IMR-90 (cell line): ENCODE results near the gene EHF. TPM values are rescaled to one million over a fixed set of nuclear protein-coding genes. Genes with fewer than 3 reads are reported as not detected.
A peak's percentile ranks its signal among the peaks of the same experiment; 100 is the strongest.

ENCODE experiments used
- ATAC-seq: fragments of 200-7000 bp; cut with Tn5 transposase; 2 replicates; pipeline ENCODE4 v1.9.1; 2020; ENCODE audit warnings: low read depth, mild to moderate bottlenecking, moderate library complexity
- BruUV-seq: library from RNA; stranded (reverse); fragments of 400-500 nt; replicated peaks from 2 replicates; lab custom pipeline; 2021; lab: Mats Ljungman, UMichigan
- CTCF ChIA-PET: fragments of 300-600 bp; formaldehyde crosslinking; extraction: SDS; loops from one replicate; lab custom pipeline; 2021; ENCODE audit warnings: antibody characterized with exemption; lab: Yijun Ruan, JAX
- POLR2A ChIA-PET: fragments of 300-600 bp; sonication (Branson Sonifier 250); formaldehyde crosslinking; loops from one replicate; lab custom pipeline; 2022; ENCODE audit warnings: antibody characterized with exemption; ENCODE audit not compliant: unreplicated experiment; lab: Charles Lee
- DNase-seq: peaks from one replicate; pipeline ENCODE4 v3.0.0; 2013
- H2AFZ ChIP-seq: replicated peaks from 2 replicates; pipeline ENCODE3; 2013; ENCODE audit warnings: low read length, mild to moderate bottlenecking; ENCODE audit not compliant: poor library complexity
- H2AK5ac ChIP-seq: 2 replicates; pipeline ENCODE4 v1.6.1; 2013; ENCODE audit warnings: low read depth, low read length, inconsistent platforms
- H2AK9ac ChIP-seq: replicated peaks from 2 replicates; pipeline ENCODE3; 2013; ENCODE audit warnings: mild to moderate bottlenecking, low read depth, low read length, moderate library complexity; ENCODE audit not compliant: poor library complexity
- H2BK120ac ChIP-seq: 2 replicates; pipeline ENCODE4 v1.6.1; 2013; ENCODE audit warnings: low read depth, low read length, inconsistent platforms
- H2BK15ac ChIP-seq: 3 replicates; pipeline ENCODE4 v1.6.1; 2013; ENCODE audit warnings: low read depth, low read length, inconsistent platforms
- H2BK20ac ChIP-seq: 2 replicates; pipeline ENCODE4 v1.6.1; 2013; ENCODE audit warnings: low read depth, mild to moderate bottlenecking, inconsistent platforms, low read length, moderate library complexity
- H2BK5ac ChIP-seq: 2 replicates; pipeline ENCODE4 v1.6.1; 2013; ENCODE audit warnings: mild to moderate bottlenecking, low read depth, low read length, inconsistent platforms; ENCODE audit not compliant: poor library complexity, severe bottlenecking
- H3K14ac ChIP-seq: replicated peaks from 2 replicates; pipeline ENCODE4 v1.6.1; 2013; ENCODE audit warnings: low read depth, low read length, inconsistent platforms
- H3K18ac ChIP-seq: 2 replicates; pipeline ENCODE4 v1.6.1; 2013; ENCODE audit warnings: low read depth, low read length, control low read depth
- H3K23ac ChIP-seq: 2 replicates; pipeline ENCODE4 v1.6.1; 2013; ENCODE audit warnings: low read depth, low read length, inconsistent platforms
- H3K27ac ChIP-seq: 2 replicates; pipeline ENCODE4 v1.5.1; 2013; ENCODE audit warnings: mild to moderate bottlenecking, control low read depth, low read length; ENCODE audit not compliant: insufficient read depth
- H3K27me3 ChIP-seq: 2 replicates; pipeline ENCODE4 v1.6.1; 2013; ENCODE audit warnings: low read length; ENCODE audit not compliant: control insufficient read depth, insufficient read depth
- H3K36me3 ChIP-seq: 2 replicates; pipeline ENCODE4 v1.6.1; 2013; ENCODE audit warnings: low read length, mixed read lengths; ENCODE audit not compliant: control insufficient read depth, insufficient read depth
- H3K4ac ChIP-seq: 2 replicates; pipeline ENCODE4 v1.6.1; 2013; ENCODE audit warnings: low read depth, low read length, inconsistent platforms
- H3K4me1 ChIP-seq: 2 replicates; pipeline ENCODE4 v1.6.1; 2013; ENCODE audit warnings: low read length, mixed read lengths; ENCODE audit not compliant: control insufficient read depth, insufficient read depth
- H3K4me2 ChIP-seq: 2 replicates; pipeline ENCODE4 v1.6.1; 2013; ENCODE audit warnings: low read depth, mild to moderate bottlenecking, control low read depth, low read length, moderate library complexity
- H3K4me3 ChIP-seq: 2 replicates; pipeline ENCODE4 v1.5.1; 2013; ENCODE audit warnings: low read depth, mild to moderate bottlenecking, control low read depth, low read length, moderate library complexity; ENCODE audit not compliant: insufficient read depth
- H3K56ac ChIP-seq: 2 replicates; pipeline ENCODE4 v1.6.1; 2013; ENCODE audit warnings: low read length, inconsistent platforms; ENCODE audit not compliant: insufficient read depth; ENCODE audit errors: extremely low read depth
- H3K79me1 ChIP-seq, 2 experiments: 2 replicates each; pipeline ENCODE4 v1.6.1; 2013; ENCODE audit warnings: low read length in 2 of 2, inconsistent platforms in 1 of 2, low read depth in 1 of 2
- H3K9ac ChIP-seq: 2 replicates; pipeline ENCODE4 v1.6.1; 2013; ENCODE audit warnings: low read depth, low read length, control low read depth
- H3K9me1 ChIP-seq: 2 replicates; pipeline ENCODE4 v1.6.1; 2013; ENCODE audit warnings: low read length, inconsistent platforms; ENCODE audit not compliant: insufficient read depth
- H3K9me3 ChIP-seq: 2 replicates; pipeline ENCODE4 v1.6.1; 2013; ENCODE audit warnings: low read length; ENCODE audit not compliant: control insufficient read depth, insufficient read depth
- H4K20me1 ChIP-seq: 2 replicates; pipeline ENCODE4 v1.6.1; 2013; ENCODE audit warnings: low read length, inconsistent platforms; ENCODE audit not compliant: insufficient read depth
- H4K5ac ChIP-seq: 2 replicates; pipeline ENCODE4 v1.6.1; 2013; ENCODE audit warnings: mild to moderate bottlenecking, low read depth, low read length, control low read depth
- H4K8ac ChIP-seq, 2 experiments: 2 replicates each; pipeline ENCODE4 v1.6.1; 2013; ENCODE audit warnings: low read depth in 2 of 2, low read length in 2 of 2, control low read depth in 1 of 2, inconsistent platforms in 1 of 2
- H4K91ac ChIP-seq: 2 replicates; pipeline ENCODE4 v1.6.1; 2013; ENCODE audit warnings: low read depth, low read length, inconsistent platforms; ENCODE audit not compliant: insufficient read depth
- RAD21 ChIP-seq: IDR thresholded peaks from 2 replicates; pipeline ENCODE4 v1.6.1; 2012; ENCODE audit warnings: low read length, improper control_type of control experiment
- RCOR1 ChIP-seq: IDR thresholded peaks from 2 replicates; pipeline ENCODE4 v1.6.1; 2012; ENCODE audit warnings: mild to moderate bottlenecking, low read length, improper control_type of control experiment; ENCODE audit not compliant: insufficient replicate concordance
- SMC3 ChIP-seq: fragments of 150-350 bp; IDR thresholded peaks from 2 replicates; pipeline ENCODE4 v1.6.1; 2016; ENCODE audit warnings: low read depth, mild to moderate bottlenecking, antibody characterized with exemption, low read length, moderate library complexity
- WGBS, 2 experiments: methylation state at CpG; one replicate each; pipeline versions ENCODE4 v1.1.5 to v1.1.7; 2013; ENCODE audit warnings: missing lambda C conversion rate in 2 of 2; ENCODE audit not compliant: insufficient read length in 1 of 2; ENCODE audit errors: extremely low coverage in 2 of 2; 5-methylcytosine and 5-hydroxymethylcytosine counted together
- dilution Hi-C: fragments of 300-500 bp; cut with HindIII; formaldehyde crosslinking; loops from one replicate; pipeline ENCODE4 v1.14.3; 2018; ENCODE audit warnings: low sequenced_read_pairs; ENCODE audit not compliant: unreplicated experiment
- in situ Hi-C: fragments of 300-500 bp; cut with MboI; formaldehyde crosslinking; loops from 3 replicates; pipeline ENCODE4 v1.14.3; 2019; ENCODE audit warnings: low sequenced_read_pairs, inconsistent platforms, mixed read lengths
- intact Hi-C: fragments of 100-400 bp; cut with micrococcal nuclease; formaldehyde crosslinking; loops from 2 replicates; pipeline ENCODE4 v1.10.0; 2022
- polyA plus RNA-seq, 3 experiments: library from polyadenylated mRNA; depleted of rRNA; stranded (reverse); fragments of >200 nt; gene quantifications; 2 replicates each; pipeline ENCODE4 v1.2.3, GENCODE V29; 2012; ENCODE audit warnings: low replicate concordance in 1 of 3
- total RNA-seq: library from RNA; depleted of rRNA; stranded (reverse); fragments of >200 nt; gene quantifications from 2 replicates; pipeline ENCODE4 v1.2.3, GENCODE V29; 2012
- TF ChIP-seq, protein P1 (sequence below): fragments of 150-350 bp; IDR thresholded peaks from 2 replicates; pipeline ENCODE4 v1.6.1; 2016; ENCODE audit warnings: low read depth, mild to moderate bottlenecking, low read length, moderate library complexity, borderline replicate concordance
- TF ChIP-seq, protein P2 (sequence below): conservative IDR thresholded peaks from 2 replicates; pipeline ENCODE4 v1.5.1; 2012; ENCODE audit warnings: mild to moderate bottlenecking, low read depth, low read length, improper control_type of control experiment

Gene EHF
- total and polyA plus RNA-seq, 2 of the 4 experiments (the other 2 are of a cell fraction), result under 0.01 TPM; not detected in 1

DNA sequence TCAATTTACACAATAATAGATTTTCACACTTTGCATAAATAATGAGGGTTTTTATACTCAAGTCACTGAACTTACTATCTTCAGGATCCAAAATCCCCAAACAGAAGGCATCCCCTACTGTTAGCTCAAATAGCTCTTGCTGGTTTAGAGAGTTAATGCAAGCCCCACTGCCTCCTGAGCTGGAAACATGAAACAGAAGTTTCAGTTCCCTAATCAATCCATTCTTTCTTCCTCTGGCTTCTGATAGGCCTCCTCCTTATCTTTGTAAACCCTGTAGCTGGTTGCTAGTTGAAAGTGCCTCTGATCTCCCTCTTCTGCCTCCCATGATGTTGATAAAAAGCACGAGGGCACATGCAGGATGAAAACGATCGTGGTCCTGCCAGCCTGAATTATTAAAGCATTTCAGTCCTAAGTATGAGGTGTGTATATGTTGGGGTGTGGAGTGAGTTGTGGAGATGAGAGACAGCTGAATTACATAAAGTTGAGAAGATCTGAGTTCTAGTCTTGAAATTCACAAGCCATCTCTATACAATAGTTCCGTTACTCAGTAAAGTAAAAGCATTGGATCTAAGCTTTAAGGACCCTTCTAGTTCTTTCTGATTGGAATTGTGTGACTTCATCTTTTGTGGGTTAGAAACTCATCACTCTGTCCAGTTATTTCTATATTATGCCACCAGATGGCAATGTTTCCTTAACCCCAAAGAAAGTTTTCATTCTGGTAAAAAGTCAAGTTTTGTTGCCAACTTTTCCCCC lies 35.0 kb upstream of the EHF start:
- TF ChIP-seq, protein P1, sequence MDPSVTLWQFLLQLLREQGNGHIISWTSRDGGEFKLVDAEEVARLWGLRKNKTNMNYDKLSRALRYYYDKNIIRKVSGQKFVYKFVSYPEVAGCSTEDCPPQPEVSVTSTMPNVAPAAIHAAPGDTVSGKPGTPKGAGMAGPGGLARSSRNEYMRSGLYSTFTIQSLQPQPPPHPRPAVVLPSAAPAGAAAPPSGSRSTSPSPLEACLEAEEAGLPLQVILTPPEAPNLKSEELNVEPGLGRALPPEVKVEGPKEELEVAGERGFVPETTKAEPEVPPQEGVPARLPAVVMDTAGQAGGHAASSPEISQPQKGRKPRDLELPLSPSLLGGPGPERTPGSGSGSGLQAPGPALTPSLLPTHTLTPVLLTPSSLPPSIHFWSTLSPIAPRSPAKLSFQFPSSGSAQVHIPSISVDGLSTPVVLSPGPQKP, result no peak
- TF ChIP-seq, protein P2, sequence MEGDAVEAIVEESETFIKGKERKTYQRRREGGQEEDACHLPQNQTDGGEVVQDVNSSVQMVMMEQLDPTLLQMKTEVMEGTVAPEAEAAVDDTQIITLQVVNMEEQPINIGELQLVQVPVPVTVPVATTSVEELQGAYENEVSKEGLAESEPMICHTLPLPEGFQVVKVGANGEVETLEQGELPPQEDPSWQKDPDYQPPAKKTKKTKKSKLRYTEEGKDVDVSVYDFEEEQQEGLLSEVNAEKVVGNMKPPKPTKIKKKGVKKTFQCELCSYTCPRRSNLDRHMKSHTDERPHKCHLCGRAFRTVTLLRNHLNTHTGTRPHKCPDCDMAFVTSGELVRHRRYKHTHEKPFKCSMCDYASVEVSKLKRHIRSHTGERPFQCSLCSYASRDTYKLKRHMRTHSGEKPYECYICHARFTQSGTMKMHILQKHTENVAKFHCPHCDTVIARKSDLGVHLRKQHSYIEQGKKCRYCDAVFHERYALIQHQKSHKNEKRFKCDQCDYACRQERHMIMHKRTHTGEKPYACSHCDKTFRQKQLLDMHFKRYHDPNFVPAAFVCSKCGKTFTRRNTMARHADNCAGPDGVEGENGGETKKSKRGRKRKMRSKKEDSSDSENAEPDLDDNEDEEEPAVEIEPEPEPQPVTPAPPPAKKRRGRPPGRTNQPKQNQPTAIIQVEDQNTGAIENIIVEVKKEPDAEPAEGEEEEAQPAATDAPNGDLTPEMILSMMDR, result peak; percentile 79
- peak; percentile 91 for TF ChIP-seq RAD21
- peak; percentile 95 for TF ChIP-seq SMC3
- TF ChIP-seq RCOR1, result no peak
- Histone ChIP-seq H2BK20ac (peak overlapping the region; percentile 92; the same call in 1 of the 2 replicates), H4K20me1 (no peaks in the 10 kb centered on the region), H2AFZ (peak overlapping the region; percentile 76), H3K79me1 (no peaks in the 10 kb centered on the region), H3K18ac (peak overlapping the region; percentile 71; the same call in 1 of the 2 replicates), H2BK5ac (peak overlapping the region; percentile 22), H3K14ac (peak overlapping the region; percentile 86), H3K9me3 (no peaks in the 10 kb centered on the region), H3K4ac (peak overlapping the region; percentile 81), H3K9me1 (no peaks in the 10 kb centered on the region), H3K4me3 (no peak overlapping the region), H3K4me2 (peak overlapping the region; percentile 78), H3K36me3 (no peaks in the 10 kb centered on the region), H3K23ac (peak overlapping the region; percentile 30; the same call in 1 of the 2 replicates), H2AK5ac (no peak overlapping the region), H3K27ac (no peak overlapping the region), H3K9ac (peak overlapping the region; percentile 50), H4K5ac (peak overlapping the region; percentile 89), H2AK9ac (no peak overlapping the region), H3K56ac (no peak overlapping the region), H2BK15ac (peak overlapping the region; percentile 69; the same call in 2 of the 3 replicates), H3K4me1 (peaks cover 4% of the 10 kb centered on the region), H4K91ac (peak overlapping the region; percentile 30), H2BK120ac (peak overlapping the region; percentile 92), H3K27me3 (peaks cover 7% of the 10 kb centered on the region), H4K8ac (peak overlapping the region; percentile 53 to 78)
- peak; percentile 94 for ATAC-seq
- intact Hi-C loops, result loop anchor here (1.0 to 10.0 kb wide), 4 partner anchors 305 to 806 kb away; no protein-coding TSS in a partner anchor
- ChIA-PET POLR2A (no interaction called here), CTCF (interaction anchor here (0.6 to 3.7 kb wide), 18 partner anchors 8 to 1377 kb away, joined by 3 to 21 read pairs (median 4); no protein-coding TSS in a partner anchor)
- no TSS peak for BruUV-seq
- in situ Hi-C loops, result loop anchor here (5.0 to 25.0 kb wide), 3 partner anchors 306 to 826 kb away; no protein-coding TSS in a partner anchor
- WGBS, 2 experiments, result no CpG with 5 or more reads among the region's 4 CpGs
- peak; percentile 71 for DNase-seq
- dilution Hi-C loops, result no loop called here
